CD14-positive monocyte (primary cell): Measurements from ENCODE around the gene CDH23. TPM values are rescaled to one million over a fixed set of nuclear protein-coding genes. Genes with fewer than 3 reads are reported as not detected.
A peak's percentile ranks its signal among the peaks of the same experiment; 100 is the strongest.

Experiments
- DNase-seq, 3 donors: peaks; one replicate each; pipeline ENCODE4 v3.0.0-alpha.2; 2011 to 2022
- H2AFZ ChIP-seq: 2 replicates; pipeline ENCODE4 v1.6.0; 2012; ENCODE audit warnings: mild to moderate bottlenecking, low read depth, low read length, inconsistent platforms; ENCODE audit not compliant: insufficient read depth, poor library complexity, severe bottlenecking
- H3K27ac ChIP-seq, 2 donors: 1 replicate in 1 of 2; 2 replicates in 1 of 2; pipeline ENCODE4 v1.5.1; 2012 to 2013; ENCODE audit warnings: low read length in 2 of 2, control low read depth in 1 of 2, inconsistent platforms in 1 of 2, low read depth in 1 of 2, mild to moderate bottlenecking in 1 of 2
- H3K27me3 ChIP-seq, 2 donors: one replicate each; pipeline versions ENCODE4 v1.6.0 to v1.6.1; 2011 to 2013; ENCODE audit warnings: low read length in 2 of 2; ENCODE audit not compliant: control insufficient read depth in 2 of 2, insufficient read depth in 2 of 2
- H3K36me3 ChIP-seq, 2 donors: replicated peaks in 1 of 2; 1 replicate in 1 of 2; 2 replicates in 1 of 2; pipeline versions ENCODE4 v1.5.1 to v1.6.1; 2012 to 2013; ENCODE audit warnings: low read length in 2 of 2, control low read depth in 1 of 2, inconsistent platforms in 1 of 2, mild to moderate bottlenecking in 1 of 2; ENCODE audit not compliant: insufficient read depth in 2 of 2, control insufficient read depth in 1 of 2
- H3K4me1 ChIP-seq, 2 donors: 1 replicate in 1 of 2; 2 replicates in 1 of 2; pipeline versions ENCODE4 v1.5.1 to v1.6.1; 2012 to 2013; ENCODE audit warnings: low read length in 2 of 2, control low read depth in 1 of 2, inconsistent platforms in 1 of 2, mild to moderate bottlenecking in 1 of 2, moderate library complexity in 1 of 2; ENCODE audit not compliant: insufficient read depth in 2 of 2, control insufficient read depth in 1 of 2
- H3K4me2 ChIP-seq: replicated peaks from 2 replicates; pipeline ENCODE3; 2012; ENCODE audit warnings: low read length, moderate library complexity, mild to moderate bottlenecking; ENCODE audit not compliant: poor library complexity, severe bottlenecking; ENCODE audit errors: extremely low read depth
- H3K4me3 ChIP-seq, 3 experiments: fragments of 200-600 bp in 1 of 3; sonication (generic) in 1 of 3; replicated peaks in 1 of 3; 1 replicate in 2 of 3; 2 replicates in 1 of 3; pipeline ENCODE4 v1.5.1; 2011 to 2013; ENCODE audit warnings: low read length in 3 of 3, mild to moderate bottlenecking in 3 of 3, control low read depth in 2 of 3, low read depth in 2 of 3, inconsistent platforms in 1 of 3, moderate library complexity in 1 of 3
- H3K79me2 ChIP-seq: 2 replicates; pipeline ENCODE4 v1.6.0; 2012; ENCODE audit warnings: mild to moderate bottlenecking, control low read depth, inconsistent platforms, low read length, moderate library complexity; ENCODE audit not compliant: insufficient read depth
- H3K9ac ChIP-seq: 2 replicates; pipeline ENCODE4 v1.6.0; 2017; ENCODE audit warnings: low read length, mild to moderate bottlenecking; ENCODE audit not compliant: insufficient read depth, poor library complexity, severe bottlenecking
- H3K9me3 ChIP-seq, 2 donors: replicated peaks in 1 of 2; 1 replicate in 1 of 2; 2 replicates in 1 of 2; pipeline versions ENCODE4 v1.5.1 to v1.6.1; 2012 to 2013; ENCODE audit warnings: low read length in 2 of 2, control low read depth in 1 of 2; ENCODE audit not compliant: control insufficient read depth in 1 of 2, insufficient read depth in 1 of 2
- H4K20me1 ChIP-seq: 2 replicates; pipeline ENCODE4 v1.6.0; 2012; ENCODE audit warnings: mild to moderate bottlenecking, low read length, control low read depth, moderate library complexity; ENCODE audit not compliant: insufficient read depth
- H3K27ac Mint-ChIP-seq, 7 donors: one replicate each; pipeline ENCODE4 v1.8.0; 2020; ENCODE audit warnings: mild to moderate bottlenecking in 7 of 7, mixed read lengths in 7 of 7, moderate library complexity in 6 of 7, inconsistent platforms in 2 of 7
- H3K27me3 Mint-ChIP-seq, 3 donors: one replicate each; pipeline ENCODE4 v1.8.0; 2021 to 2022; ENCODE audit warnings: low read depth in 3 of 3, mild to moderate bottlenecking in 3 of 3, mixed read lengths in 3 of 3, moderate library complexity in 3 of 3, inconsistent platforms in 1 of 3
- H3K36me3 Mint-ChIP-seq, 2 donors: one replicate each; pipeline ENCODE4 v1.8.0; 2020; ENCODE audit warnings: mixed read lengths in 2 of 2, inconsistent platforms in 1 of 2, mild to moderate bottlenecking in 1 of 2
- H3K4me1 Mint-ChIP-seq: one replicate; pipeline ENCODE4 v1.8.0; 2020; ENCODE audit warnings: mild to moderate bottlenecking, mixed read lengths
- H3K4me3 Mint-ChIP-seq, 2 donors: one replicate each; pipeline ENCODE4 v1.8.0; 2020; ENCODE audit warnings: mild to moderate bottlenecking in 2 of 2, mixed read lengths in 2 of 2, moderate library complexity in 1 of 2
- H3K9me3 Mint-ChIP-seq, 7 donors: one replicate each; pipeline ENCODE4 v1.8.0; 2020 to 2022; ENCODE audit warnings: mixed read lengths in 7 of 7, mild to moderate bottlenecking in 6 of 7, moderate library complexity in 6 of 7, inconsistent platforms in 2 of 7
- WGBS: methylation state at CpG from one replicate; pipeline ENCODE4 v1.1.5; 2013; ENCODE audit warnings: missing lambda C conversion rate; ENCODE audit not compliant: insufficient coverage; 5-methylcytosine and 5-hydroxymethylcytosine counted together
- intact Hi-C, 2 donors: fragments of 100-400 bp; cut with micrococcal nuclease; formaldehyde crosslinking; loops; one replicate each; pipeline versions ENCODE4 v1.15.0 to v1.15.1; 2023
- polyA plus RNA-seq, 3 donors: library from polyadenylated mRNA; depleted of rRNA in 1 of 3; unstranded in 2 of 3; stranded (reverse) in 1 of 3; fragments of 300-500 nt in 2 of 3; fragments of >200 nt in 1 of 3; fragmentation: Illumina TruSeq in 2 of 3; gene quantifications; 1 replicate in 2 of 3; 2 replicates in 1 of 3; pipeline ENCODE4 v1.2.3, GENCODE V29; 2012 to 2021
- TF ChIP-seq, protein P1 (sequence below): fragments of 200-600 bp; IDR thresholded peaks from one replicate; pipeline ENCODE4 v1.8.0; 2022; ENCODE audit warnings: antibody characterized with exemption, mild to moderate bottlenecking

CDH23 gene
- polyA plus RNA-seq, 3 donors, result 8.2 to 36.2 (median 10.5) TPM

DNA sequence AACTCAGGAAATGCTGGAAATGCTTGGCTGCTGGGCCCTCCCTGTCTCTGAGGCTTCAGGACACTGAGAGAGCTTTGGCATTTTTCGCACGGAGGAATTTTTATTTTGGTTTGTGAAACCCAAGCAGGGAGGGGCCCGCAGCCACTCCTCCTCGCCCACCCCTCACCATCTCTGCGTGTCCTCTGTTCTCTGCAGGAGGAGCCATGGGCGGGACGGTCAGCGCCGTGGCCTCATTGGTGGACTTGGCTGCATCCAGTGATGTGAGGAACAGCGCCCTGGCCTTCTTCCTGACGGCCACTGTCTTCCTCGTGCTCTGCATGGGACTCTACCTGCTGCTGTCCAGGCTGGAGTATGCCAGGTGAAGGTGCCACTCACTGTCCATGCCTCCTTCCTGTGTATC is 40.8 kb upstream of the CDH23 start:
- DNase-seq, result no peak
- H3K4me1 ChIP-seq, result peaks cover 57% of the 10 kb centered on the region in 2 donors
- no peak overlapping the region for H3K27ac ChIP-seq
- no peaks in the 10 kb centered on the region for H3K9me3 ChIP-seq
- TF ChIP-seq, protein P1, sequence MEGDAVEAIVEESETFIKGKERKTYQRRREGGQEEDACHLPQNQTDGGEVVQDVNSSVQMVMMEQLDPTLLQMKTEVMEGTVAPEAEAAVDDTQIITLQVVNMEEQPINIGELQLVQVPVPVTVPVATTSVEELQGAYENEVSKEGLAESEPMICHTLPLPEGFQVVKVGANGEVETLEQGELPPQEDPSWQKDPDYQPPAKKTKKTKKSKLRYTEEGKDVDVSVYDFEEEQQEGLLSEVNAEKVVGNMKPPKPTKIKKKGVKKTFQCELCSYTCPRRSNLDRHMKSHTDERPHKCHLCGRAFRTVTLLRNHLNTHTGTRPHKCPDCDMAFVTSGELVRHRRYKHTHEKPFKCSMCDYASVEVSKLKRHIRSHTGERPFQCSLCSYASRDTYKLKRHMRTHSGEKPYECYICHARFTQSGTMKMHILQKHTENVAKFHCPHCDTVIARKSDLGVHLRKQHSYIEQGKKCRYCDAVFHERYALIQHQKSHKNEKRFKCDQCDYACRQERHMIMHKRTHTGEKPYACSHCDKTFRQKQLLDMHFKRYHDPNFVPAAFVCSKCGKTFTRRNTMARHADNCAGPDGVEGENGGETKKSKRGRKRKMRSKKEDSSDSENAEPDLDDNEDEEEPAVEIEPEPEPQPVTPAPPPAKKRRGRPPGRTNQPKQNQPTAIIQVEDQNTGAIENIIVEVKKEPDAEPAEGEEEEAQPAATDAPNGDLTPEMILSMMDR, result no peak
- Mint-ChIP-seq H3K4me1 (peaks cover 53% of the 10 kb centered on the region), H3K4me3 (no peak overlapping the region), H3K27me3 (peaks cover 0 to 2% (median 1%) of the 10 kb centered on the region in 3 donors), H3K27ac (no peak overlapping the region), H3K9me3 (peaks cover 0 to 4% (median 0%) of the 10 kb centered on the region in 7 donors), H3K36me3 (peaks cover 70 to 81% of the 10 kb centered on the region in 2 donors)
- H3K36me3 ChIP-seq, result peaks cover 50 to 73% of the 10 kb centered on the region in 2 donors
- H3K4me2 ChIP-seq, result no peak overlapping the region
- H3K9ac ChIP-seq, result no peak overlapping the region
- H3K27me3 ChIP-seq, result no peaks in the 10 kb centered on the region
- WGBS, result over 99% methylated on average over 12 of the region's 12 CpGs
- intact Hi-C loops, result no loop called here
- no peak overlapping the region for H2AFZ ChIP-seq
- H3K4me3 ChIP-seq, result no peak overlapping the region
- no peaks in the 10 kb centered on the region for H3K79me2 ChIP-seq
- H4K20me1 ChIP-seq, result no peaks in the 10 kb centered on the region

DNA sequence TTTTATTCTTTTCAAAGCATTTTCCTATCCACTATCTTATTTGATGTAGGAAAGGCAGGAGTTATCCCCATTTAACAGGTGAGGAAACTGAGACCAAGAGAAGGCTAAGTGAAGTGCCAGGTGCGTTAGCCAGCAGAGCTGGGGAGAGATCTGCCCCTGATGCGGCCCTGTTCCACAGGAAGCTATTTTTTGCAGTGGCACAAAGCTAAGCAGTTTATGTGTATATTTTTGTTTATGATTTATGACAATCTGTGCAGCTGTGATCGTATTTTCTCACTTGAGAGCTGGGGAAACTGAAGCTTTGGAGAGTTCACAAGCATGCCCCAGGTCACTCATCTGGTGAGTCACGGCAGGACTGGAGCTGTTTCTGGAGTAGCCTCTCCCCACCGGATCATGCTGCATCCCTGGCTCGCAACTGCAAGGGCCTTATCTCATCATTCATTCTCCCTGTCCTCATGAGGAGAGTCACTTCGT is 38.9 kb upstream of the CDH23 start:
- H3K9me3 Mint-ChIP-seq, result peaks cover 0 to 4% (median 0%) of the 10 kb centered on the region in 7 donors
- no peak overlapping the region for H3K4me2 ChIP-seq
- H3K27me3 Mint-ChIP-seq, result peaks cover 0 to 2% (median 1%) of the 10 kb centered on the region in 3 donors
- no peaks in the 10 kb centered on the region for H4K20me1 ChIP-seq
- 77% methylated on average over 4 of the region's 7 CpGs for WGBS
- H3K36me3 Mint-ChIP-seq, result peaks cover 66 to 80% of the 10 kb centered on the region in 2 donors
- no peak overlapping the region for H2AFZ ChIP-seq
- H3K9ac ChIP-seq, result no peak overlapping the region
- TF ChIP-seq, protein P1, result no peak
- peaks cover 38 to 40% of the 10 kb centered on the region in 2 donors for H3K4me1 ChIP-seq
- no peak overlapping the region for H3K4me3 ChIP-seq
- H3K4me3 Mint-ChIP-seq, result no peak overlapping the region
- H3K36me3 ChIP-seq, result peaks cover 48 to 69% of the 10 kb centered on the region in 2 donors
- DNase-seq, result peak in 1 of 3 donors; percentile 31
- peak overlapping the region in 1 of 2 donors; percentile 90 for H3K27ac ChIP-seq
- peaks cover 38% of the 10 kb centered on the region for H3K4me1 Mint-ChIP-seq
- H3K9me3 ChIP-seq, result no peaks in the 10 kb centered on the region
- intact Hi-C loops, result loop anchor here in 1 of 2 donors (2.0 kb wide), 1 partner anchor 15 kb away; no protein-coding TSS in a partner anchor
- no peaks in the 10 kb centered on the region for H3K27me3 ChIP-seq
- no peaks in the 10 kb centered on the region for H3K79me2 ChIP-seq
- H3K27ac Mint-ChIP-seq, result peak overlapping the region in 6 of 7 donors; percentile 35 to 98 (median 95)
